IMR-90 (cell line): Measurements from ENCODE around the gene CTRL. TPM values are rescaled to one million over a fixed set of nuclear protein-coding genes. Genes with fewer than 3 reads are reported as not detected.

ENCODE experiments used
- ATAC-seq: fragments of 200-7000 bp; cut with Tn5 transposase; 2 replicates; pipeline ENCODE4 v1.9.1; 2020; ENCODE audit warnings: low read depth, mild to moderate bottlenecking, moderate library complexity
- BruUV-seq: library from RNA; stranded (reverse); fragments of 400-500 nt; replicated peaks from 2 replicates; lab custom pipeline; 2021; lab: Mats Ljungman, UMichigan
- CTCF ChIA-PET: fragments of 300-600 bp; formaldehyde crosslinking; extraction: SDS; loops from one replicate; lab custom pipeline; 2021; ENCODE audit warnings: antibody characterized with exemption; lab: Yijun Ruan, JAX
- POLR2A ChIA-PET: fragments of 300-600 bp; sonication (Branson Sonifier 250); formaldehyde crosslinking; loops from one replicate; lab custom pipeline; 2022; ENCODE audit warnings: antibody characterized with exemption; ENCODE audit not compliant: unreplicated experiment; lab: Charles Lee
- DNase-seq: peaks from one replicate; pipeline ENCODE4 v3.0.0; 2013
- H2AFZ ChIP-seq: replicated peaks from 2 replicates; pipeline ENCODE3; 2013; ENCODE audit warnings: low read length, mild to moderate bottlenecking; ENCODE audit not compliant: poor library complexity
- H2AK5ac ChIP-seq: 2 replicates; pipeline ENCODE4 v1.6.1; 2013; ENCODE audit warnings: low read depth, low read length, inconsistent platforms
- H2AK9ac ChIP-seq: replicated peaks from 2 replicates; pipeline ENCODE3; 2013; ENCODE audit warnings: mild to moderate bottlenecking, low read depth, low read length, moderate library complexity; ENCODE audit not compliant: poor library complexity
- H2BK120ac ChIP-seq: 2 replicates; pipeline ENCODE4 v1.6.1; 2013; ENCODE audit warnings: low read depth, low read length, inconsistent platforms
- H2BK15ac ChIP-seq: 3 replicates; pipeline ENCODE4 v1.6.1; 2013; ENCODE audit warnings: low read depth, low read length, inconsistent platforms
- H2BK20ac ChIP-seq: 2 replicates; pipeline ENCODE4 v1.6.1; 2013; ENCODE audit warnings: low read depth, mild to moderate bottlenecking, inconsistent platforms, low read length, moderate library complexity
- H2BK5ac ChIP-seq: 2 replicates; pipeline ENCODE4 v1.6.1; 2013; ENCODE audit warnings: mild to moderate bottlenecking, low read depth, low read length, inconsistent platforms; ENCODE audit not compliant: poor library complexity, severe bottlenecking
- H3K14ac ChIP-seq: replicated peaks from 2 replicates; pipeline ENCODE4 v1.6.1; 2013; ENCODE audit warnings: low read depth, low read length, inconsistent platforms
- H3K18ac ChIP-seq: 2 replicates; pipeline ENCODE4 v1.6.1; 2013; ENCODE audit warnings: low read depth, low read length, control low read depth
- H3K23ac ChIP-seq: 2 replicates; pipeline ENCODE4 v1.6.1; 2013; ENCODE audit warnings: low read depth, low read length, inconsistent platforms
- H3K27ac ChIP-seq: 2 replicates; pipeline ENCODE4 v1.5.1; 2013; ENCODE audit warnings: mild to moderate bottlenecking, control low read depth, low read length; ENCODE audit not compliant: insufficient read depth
- H3K27me3 ChIP-seq: 2 replicates; pipeline ENCODE4 v1.6.1; 2013; ENCODE audit warnings: low read length; ENCODE audit not compliant: control insufficient read depth, insufficient read depth
- H3K36me3 ChIP-seq: 2 replicates; pipeline ENCODE4 v1.6.1; 2013; ENCODE audit warnings: low read length, mixed read lengths; ENCODE audit not compliant: control insufficient read depth, insufficient read depth
- H3K4ac ChIP-seq: 2 replicates; pipeline ENCODE4 v1.6.1; 2013; ENCODE audit warnings: low read depth, low read length, inconsistent platforms
- H3K4me1 ChIP-seq: 2 replicates; pipeline ENCODE4 v1.6.1; 2013; ENCODE audit warnings: low read length, mixed read lengths; ENCODE audit not compliant: control insufficient read depth, insufficient read depth
- H3K4me2 ChIP-seq: 2 replicates; pipeline ENCODE4 v1.6.1; 2013; ENCODE audit warnings: low read depth, mild to moderate bottlenecking, control low read depth, low read length, moderate library complexity
- H3K4me3 ChIP-seq: 2 replicates; pipeline ENCODE4 v1.5.1; 2013; ENCODE audit warnings: low read depth, mild to moderate bottlenecking, control low read depth, low read length, moderate library complexity; ENCODE audit not compliant: insufficient read depth
- H3K56ac ChIP-seq: 2 replicates; pipeline ENCODE4 v1.6.1; 2013; ENCODE audit warnings: low read length, inconsistent platforms; ENCODE audit not compliant: insufficient read depth; ENCODE audit errors: extremely low read depth
- H3K79me1 ChIP-seq, 2 experiments: 2 replicates each; pipeline ENCODE4 v1.6.1; 2013; ENCODE audit warnings: low read length in 2 of 2, inconsistent platforms in 1 of 2, low read depth in 1 of 2
- H3K9ac ChIP-seq: 2 replicates; pipeline ENCODE4 v1.6.1; 2013; ENCODE audit warnings: low read depth, low read length, control low read depth
- H3K9me1 ChIP-seq: 2 replicates; pipeline ENCODE4 v1.6.1; 2013; ENCODE audit warnings: low read length, inconsistent platforms; ENCODE audit not compliant: insufficient read depth
- H3K9me3 ChIP-seq: 2 replicates; pipeline ENCODE4 v1.6.1; 2013; ENCODE audit warnings: low read length; ENCODE audit not compliant: control insufficient read depth, insufficient read depth
- H4K20me1 ChIP-seq: 2 replicates; pipeline ENCODE4 v1.6.1; 2013; ENCODE audit warnings: low read length, inconsistent platforms; ENCODE audit not compliant: insufficient read depth
- H4K5ac ChIP-seq: 2 replicates; pipeline ENCODE4 v1.6.1; 2013; ENCODE audit warnings: mild to moderate bottlenecking, low read depth, low read length, control low read depth
- H4K8ac ChIP-seq, 2 experiments: 2 replicates each; pipeline ENCODE4 v1.6.1; 2013; ENCODE audit warnings: low read depth in 2 of 2, low read length in 2 of 2, control low read depth in 1 of 2, inconsistent platforms in 1 of 2
- H4K91ac ChIP-seq: 2 replicates; pipeline ENCODE4 v1.6.1; 2013; ENCODE audit warnings: low read depth, low read length, inconsistent platforms; ENCODE audit not compliant: insufficient read depth
- BHLHE40 ChIP-seq: fragments of 150-350 bp; IDR thresholded peaks from 2 replicates; pipeline ENCODE4 v1.6.1; 2016; ENCODE audit warnings: mild to moderate bottlenecking, low read depth, low read length
- CEBPB ChIP-seq: IDR thresholded peaks from 2 replicates; pipeline ENCODE4 v1.6.1; 2012; ENCODE audit warnings: low read depth, low read length, improper control_type of control experiment
- CHD1 ChIP-seq: IDR thresholded peaks from 2 replicates; pipeline ENCODE4 v1.6.1; 2012; ENCODE audit warnings: low read depth, low read length, improper control_type of control experiment
- FOS ChIP-seq: fragments of 150-350 bp; IDR thresholded peaks from 2 replicates; pipeline ENCODE4 v1.6.1; 2016; ENCODE audit warnings: low read depth, low read length
- MAFK ChIP-seq: IDR thresholded peaks from 2 replicates; pipeline ENCODE4 v1.6.1; 2012; ENCODE audit warnings: low read depth, low read length, improper control_type of control experiment
- MAZ ChIP-seq: IDR thresholded peaks from 2 replicates; pipeline ENCODE4 v1.6.1; 2012; ENCODE audit warnings: low read depth, mild to moderate bottlenecking, low read length, improper control_type of control experiment, moderate library complexity, borderline replicate concordance
- MXI1 ChIP-seq: IDR thresholded peaks from 2 replicates; pipeline ENCODE4 v1.6.1; 2012; ENCODE audit warnings: low read depth, mild to moderate bottlenecking, low read length, moderate library complexity, borderline replicate concordance
- NFE2L2 ChIP-seq: fragments of 150-350 bp; IDR thresholded peaks from 2 replicates; pipeline ENCODE4 v1.6.1; 2016; ENCODE audit warnings: low read depth, mild to moderate bottlenecking, low read length
- POLR2A ChIP-seq: IDR thresholded peaks from 2 replicates; pipeline ENCODE4 v1.6.1; 2012; ENCODE audit warnings: mild to moderate bottlenecking, low read depth, low read length
- RAD21 ChIP-seq: IDR thresholded peaks from 2 replicates; pipeline ENCODE4 v1.6.1; 2012; ENCODE audit warnings: low read length, improper control_type of control experiment
- RCOR1 ChIP-seq: IDR thresholded peaks from 2 replicates; pipeline ENCODE4 v1.6.1; 2012; ENCODE audit warnings: mild to moderate bottlenecking, low read length, improper control_type of control experiment; ENCODE audit not compliant: insufficient replicate concordance
- RFX5 ChIP-seq: IDR thresholded peaks from 2 replicates; pipeline ENCODE4 v1.8.0; 2012; ENCODE audit warnings: low read depth, mild to moderate bottlenecking, low read length, moderate library complexity
- SMC3 ChIP-seq: fragments of 150-350 bp; IDR thresholded peaks from 2 replicates; pipeline ENCODE4 v1.6.1; 2016; ENCODE audit warnings: low read depth, mild to moderate bottlenecking, antibody characterized with exemption, low read length, moderate library complexity
- WGBS, 2 experiments: methylation state at CpG; one replicate each; pipeline versions ENCODE4 v1.1.5 to v1.1.7; 2013; ENCODE audit warnings: missing lambda C conversion rate in 2 of 2; ENCODE audit not compliant: insufficient read length in 1 of 2; ENCODE audit errors: extremely low coverage in 2 of 2; 5-methylcytosine and 5-hydroxymethylcytosine counted together
- dilution Hi-C: fragments of 300-500 bp; cut with HindIII; formaldehyde crosslinking; loops from one replicate; pipeline ENCODE4 v1.14.3; 2018; ENCODE audit warnings: low sequenced_read_pairs; ENCODE audit not compliant: unreplicated experiment
- in situ Hi-C: fragments of 300-500 bp; cut with MboI; formaldehyde crosslinking; loops from 3 replicates; pipeline ENCODE4 v1.14.3; 2019; ENCODE audit warnings: low sequenced_read_pairs, inconsistent platforms, mixed read lengths
- intact Hi-C: fragments of 100-400 bp; cut with micrococcal nuclease; formaldehyde crosslinking; loops from 2 replicates; pipeline ENCODE4 v1.10.0; 2022
- polyA plus RNA-seq, 3 experiments: library from polyadenylated mRNA; depleted of rRNA; stranded (reverse); fragments of >200 nt; gene quantifications; 2 replicates each; pipeline ENCODE4 v1.2.3, GENCODE V29; 2012; ENCODE audit warnings: low replicate concordance in 1 of 3
- total RNA-seq: library from RNA; depleted of rRNA; stranded (reverse); fragments of >200 nt; gene quantifications from 2 replicates; pipeline ENCODE4 v1.2.3, GENCODE V29; 2012
- TF ChIP-seq, protein P1 (sequence below): fragments of 150-350 bp; IDR thresholded peaks from 2 replicates; pipeline ENCODE4 v1.6.1; 2016; ENCODE audit warnings: low read depth, mild to moderate bottlenecking, low read length, moderate library complexity, borderline replicate concordance
- TF ChIP-seq, protein P2 (sequence below): fragments of 150-350 bp; IDR thresholded peaks from 2 replicates; pipeline ENCODE4 v1.6.1; 2017; ENCODE audit warnings: mild to moderate bottlenecking, antibody characterized with exemption, low read length, low read depth
- TF ChIP-seq, protein P3 (sequence below): conservative IDR thresholded peaks from 2 replicates; pipeline ENCODE4 v1.5.1; 2012; ENCODE audit warnings: mild to moderate bottlenecking, low read depth, low read length, improper control_type of control experiment

Gene CTRL
- total and polyA plus RNA-seq, 2 of the 4 experiments (the other 2 are of a cell fraction), result 0.18 to 1.1 TPM

- Histone ChIP-seq H4K20me1 (peaks cover 32% of the 10 kb centered on the region), H3K36me3 (peaks cover 46% of the 10 kb centered on the region), H2BK5ac (no peak within 1 kb of the TSS), H3K4me3 (no peak within 1 kb of the TSS), H3K4ac (no peak within 1 kb of the TSS), H2BK120ac (no peak within 1 kb of the TSS), H3K9me3 (no peaks in the 10 kb centered on the region), H3K27me3 (no peaks in the 10 kb centered on the region), H2BK15ac (no peak within 1 kb of the TSS), H4K91ac (no peak within 1 kb of the TSS), H4K5ac (no peak within 1 kb of the TSS), H3K18ac (no peak within 1 kb of the TSS), H3K56ac (no peak within 1 kb of the TSS), H2BK20ac (no peak within 1 kb of the TSS), H2AFZ (peak within 1 kb of the TSS; percentile 74), H2AK9ac (peak within 1 kb of the TSS; percentile 86), H3K9me1 (no peaks in the 10 kb centered on the region), H3K9ac (no peak within 1 kb of the TSS), H3K23ac (0 out of 2 replicates have a peak within 1 kb of the TSS, but pooled peaks have one; percentile 24), H3K4me1 (peaks cover 4% of the 10 kb centered on the region; the same call in 1 of the 2 replicates), H3K4me2 (peak within 1 kb of the TSS; percentile 27; the same call in 1 of the 2 replicates), H3K27ac (no peak within 1 kb of the TSS), H4K8ac (no peak within 1 kb of the TSS), H3K14ac (no peak within 1 kb of the TSS), H2AK5ac (no peak within 1 kb of the TSS), H3K79me1 (peaks cover 0 to 5% of the 10 kb centered on the region in 2 experiments; a peak in 2 of 4 replicates)
- ChIA-PET CTCF (interaction anchor here (0.8 to 1.9 kb wide), 6 partner anchors 10 to 68 kb away, joined by 3 to 14 read pairs (median 4); no protein-coding TSS in a partner anchor), POLR2A (no interaction called here)
- WGBS, 2 experiments, result no CpG with 5 or more reads among the region's 22 CpGs
- in situ Hi-C loops, result no loop called here
- BruUV-seq, result no TSS peak
- intact Hi-C loops, result loop anchor here (1.0 kb wide), 1 partner anchor 18 kb away; no protein-coding TSS in a partner anchor
- dilution Hi-C loops, result no loop called here
- ATAC-seq, result peak; percentile 98
- DNase-seq, result peak; percentile 89
- no peak for TF ChIP-seq NFE2L2
- peak; percentile 88; the same call in 1 of the 2 replicates for TF ChIP-seq MAZ
- no peak for TF ChIP-seq CEBPB
- no peak for TF ChIP-seq FOS
- TF ChIP-seq, protein P1, sequence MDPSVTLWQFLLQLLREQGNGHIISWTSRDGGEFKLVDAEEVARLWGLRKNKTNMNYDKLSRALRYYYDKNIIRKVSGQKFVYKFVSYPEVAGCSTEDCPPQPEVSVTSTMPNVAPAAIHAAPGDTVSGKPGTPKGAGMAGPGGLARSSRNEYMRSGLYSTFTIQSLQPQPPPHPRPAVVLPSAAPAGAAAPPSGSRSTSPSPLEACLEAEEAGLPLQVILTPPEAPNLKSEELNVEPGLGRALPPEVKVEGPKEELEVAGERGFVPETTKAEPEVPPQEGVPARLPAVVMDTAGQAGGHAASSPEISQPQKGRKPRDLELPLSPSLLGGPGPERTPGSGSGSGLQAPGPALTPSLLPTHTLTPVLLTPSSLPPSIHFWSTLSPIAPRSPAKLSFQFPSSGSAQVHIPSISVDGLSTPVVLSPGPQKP, result no peak
- no peak for TF ChIP-seq MAFK
- TF ChIP-seq, protein P2, sequence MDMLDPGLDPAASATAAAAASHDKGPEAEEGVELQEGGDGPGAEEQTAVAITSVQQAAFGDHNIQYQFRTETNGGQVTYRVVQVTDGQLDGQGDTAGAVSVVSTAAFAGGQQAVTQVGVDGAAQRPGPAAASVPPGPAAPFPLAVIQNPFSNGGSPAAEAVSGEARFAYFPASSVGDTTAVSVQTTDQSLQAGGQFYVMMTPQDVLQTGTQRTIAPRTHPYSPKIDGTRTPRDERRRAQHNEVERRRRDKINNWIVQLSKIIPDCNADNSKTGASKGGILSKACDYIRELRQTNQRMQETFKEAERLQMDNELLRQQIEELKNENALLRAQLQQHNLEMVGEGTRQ, result no peak
- no peak for TF ChIP-seq RFX5
- peak; percentile 15; the same call in 1 of the 2 replicates for TF ChIP-seq SMC3
- TF ChIP-seq CHD1, result no peak
- TF ChIP-seq RCOR1, result no peak
- no peak for TF ChIP-seq POLR2A
- TF ChIP-seq RAD21, result peak; percentile 10; the same call in 1 of the 2 replicates
- TF ChIP-seq BHLHE40, result no peak
- TF ChIP-seq MXI1, result peak; percentile 65; the same call in 1 of the 2 replicates
- TF ChIP-seq, protein P3, sequence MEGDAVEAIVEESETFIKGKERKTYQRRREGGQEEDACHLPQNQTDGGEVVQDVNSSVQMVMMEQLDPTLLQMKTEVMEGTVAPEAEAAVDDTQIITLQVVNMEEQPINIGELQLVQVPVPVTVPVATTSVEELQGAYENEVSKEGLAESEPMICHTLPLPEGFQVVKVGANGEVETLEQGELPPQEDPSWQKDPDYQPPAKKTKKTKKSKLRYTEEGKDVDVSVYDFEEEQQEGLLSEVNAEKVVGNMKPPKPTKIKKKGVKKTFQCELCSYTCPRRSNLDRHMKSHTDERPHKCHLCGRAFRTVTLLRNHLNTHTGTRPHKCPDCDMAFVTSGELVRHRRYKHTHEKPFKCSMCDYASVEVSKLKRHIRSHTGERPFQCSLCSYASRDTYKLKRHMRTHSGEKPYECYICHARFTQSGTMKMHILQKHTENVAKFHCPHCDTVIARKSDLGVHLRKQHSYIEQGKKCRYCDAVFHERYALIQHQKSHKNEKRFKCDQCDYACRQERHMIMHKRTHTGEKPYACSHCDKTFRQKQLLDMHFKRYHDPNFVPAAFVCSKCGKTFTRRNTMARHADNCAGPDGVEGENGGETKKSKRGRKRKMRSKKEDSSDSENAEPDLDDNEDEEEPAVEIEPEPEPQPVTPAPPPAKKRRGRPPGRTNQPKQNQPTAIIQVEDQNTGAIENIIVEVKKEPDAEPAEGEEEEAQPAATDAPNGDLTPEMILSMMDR, result no peak
Observed at GRCh38 chr16:67884684-67885083, 47.0 kb downstream of the CTRL start, which contains the start of gene NRN1L. TSS of gene NRN1L (plus strand) at chr16:67884885. CDS start at chr16:67884904, 19 bp downstream.
